ENCODE results near the gene USP21.

The USP21 gene

DNA sequence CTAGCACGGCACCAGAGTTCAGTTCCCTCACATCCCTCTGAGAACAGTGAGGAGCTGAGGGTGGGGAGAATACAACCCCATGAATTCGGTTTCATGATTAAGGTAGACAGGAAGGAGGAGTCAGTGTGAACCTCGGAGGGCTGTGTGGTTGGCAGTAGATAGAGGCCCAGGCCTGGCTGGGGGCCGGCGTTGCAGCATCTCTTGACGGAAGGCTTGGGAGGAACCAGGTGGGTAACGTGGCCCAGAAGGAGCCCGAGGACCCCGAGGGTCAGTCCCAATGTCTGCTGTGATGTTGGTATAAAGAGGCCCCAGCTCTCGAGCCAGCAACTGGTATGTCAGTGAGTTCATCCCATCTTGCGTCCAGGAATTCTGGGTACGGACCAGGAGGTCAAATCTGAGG is 12.4 kb downstream of the USP21 start:
- DNase-seq, result no peak

DNA sequence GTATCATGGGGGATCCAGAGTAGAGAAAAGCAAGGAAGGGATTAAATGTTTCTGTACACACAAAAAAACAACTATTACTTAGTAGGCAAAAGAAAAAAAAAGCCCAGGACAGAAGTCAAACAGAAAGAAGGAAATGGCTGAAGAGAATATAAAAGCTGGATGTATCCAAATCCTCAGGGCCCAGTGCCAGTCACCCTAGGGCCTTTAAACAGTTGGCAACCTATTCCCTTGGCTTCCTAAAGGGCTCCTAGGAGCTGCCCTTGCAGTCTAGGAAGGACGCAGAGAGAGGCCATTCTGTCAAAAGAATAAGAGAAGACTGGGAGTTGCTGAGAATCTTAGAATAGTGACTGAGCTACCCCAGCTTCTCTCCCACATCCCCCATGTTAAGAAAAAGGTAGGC is 13.0 kb downstream of the USP21 start:
- no peak for DNase-seq

DNA sequence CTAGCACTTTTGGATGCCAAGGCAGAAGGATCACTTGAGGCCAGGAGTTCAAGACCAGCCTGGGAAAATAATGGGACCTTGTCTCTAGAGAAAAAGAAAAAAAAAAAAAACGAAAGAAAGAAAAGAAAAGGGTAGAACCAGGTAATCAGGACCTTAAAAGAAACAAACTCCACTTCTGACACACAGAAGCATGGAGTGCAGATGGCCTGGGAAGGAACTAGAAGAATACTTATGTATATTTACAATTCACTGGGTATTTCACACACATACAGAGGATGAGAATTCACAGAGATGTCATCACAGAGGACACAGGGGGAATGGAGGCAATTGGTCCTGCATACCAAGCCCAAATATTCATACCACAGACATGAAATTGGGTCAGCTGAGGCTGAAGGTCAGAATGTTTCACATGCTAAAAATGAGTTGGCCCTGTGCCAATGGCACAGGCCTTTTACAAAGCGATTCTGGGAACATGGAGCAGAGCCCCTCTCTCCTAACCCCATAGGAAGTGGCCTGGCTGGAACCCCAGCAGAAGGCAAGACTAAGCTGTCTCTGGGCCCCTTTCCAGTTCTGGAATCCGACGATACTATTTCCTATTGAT is 13.6 kb downstream of the USP21 start:
- DNase-seq, result no peak

DNA sequence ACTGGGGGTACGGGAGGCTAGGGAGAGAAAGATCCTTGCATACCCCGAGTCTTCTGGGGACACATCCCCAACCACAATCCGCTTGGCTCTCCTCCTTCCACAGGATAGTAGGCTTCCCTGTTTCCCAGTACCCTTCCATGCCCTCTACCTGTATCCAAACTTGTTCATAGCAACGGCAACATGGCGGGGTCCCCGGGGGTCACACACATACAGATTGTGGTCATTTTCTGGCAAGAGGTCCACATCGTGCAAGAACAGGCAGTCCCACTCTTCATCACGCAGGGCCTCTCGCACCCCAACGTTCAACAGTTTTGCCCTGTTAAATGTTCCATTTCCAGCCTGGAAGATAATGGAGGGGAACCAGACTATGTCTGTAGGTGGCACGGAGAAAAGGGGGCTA is 14.4 kb downstream of the USP21 start:
- DNase-seq, result no peak

DNA sequence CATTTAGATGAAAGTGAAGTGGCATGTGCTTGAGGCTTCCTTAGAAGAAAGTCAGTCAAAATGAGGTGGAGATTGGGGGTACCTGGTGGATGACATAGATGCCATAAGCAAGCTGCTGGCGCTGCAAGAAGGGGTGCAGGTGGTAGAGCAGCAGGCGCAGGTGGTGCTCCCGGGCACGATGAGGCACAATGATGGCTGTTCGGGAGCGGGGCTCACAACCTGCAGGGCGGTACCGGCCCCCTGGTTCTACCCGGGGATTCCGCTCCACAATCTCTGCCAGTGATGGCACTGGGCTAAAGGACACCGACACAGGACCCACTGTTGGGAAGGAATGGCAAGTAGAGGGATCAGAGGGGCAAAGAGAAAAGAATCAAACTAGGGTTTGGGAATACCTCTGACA is 15.6 kb downstream of the USP21 start:
- DNase-seq, result no peak

DNA sequence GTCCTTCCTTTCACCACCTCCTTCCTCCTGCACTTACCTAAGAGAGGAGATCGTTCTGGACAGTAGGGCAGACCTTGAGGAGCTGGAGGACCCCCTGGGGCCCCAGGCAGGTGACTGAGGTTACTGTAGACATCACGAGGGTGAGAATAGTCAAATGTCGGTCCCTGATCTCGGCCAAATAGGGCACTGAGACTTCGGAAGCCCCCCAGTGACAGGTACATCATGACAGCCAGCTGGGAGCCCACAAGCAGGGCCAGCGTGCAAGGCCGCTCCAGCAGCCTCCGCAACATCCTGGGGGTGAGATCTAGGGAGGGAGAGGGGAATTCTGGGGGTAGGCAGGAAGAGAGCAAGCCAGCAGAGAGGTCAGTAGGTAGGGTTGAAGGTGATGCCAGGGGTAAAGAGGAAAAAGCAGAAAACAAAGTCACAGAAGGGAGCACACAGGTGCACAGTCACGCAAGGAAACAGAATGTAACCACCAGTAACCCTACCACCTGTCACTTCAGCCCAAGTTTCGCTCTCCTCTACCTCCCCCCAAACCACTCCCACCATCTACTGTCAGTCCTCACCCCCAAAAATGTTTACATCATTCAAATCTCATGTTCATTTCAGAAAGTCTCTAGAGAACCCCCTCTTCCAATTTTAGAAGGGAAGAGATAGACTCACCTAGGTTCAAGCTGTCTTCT is 16.6 kb downstream of the USP21 start:
- no peak for DNase-seq

DNA sequence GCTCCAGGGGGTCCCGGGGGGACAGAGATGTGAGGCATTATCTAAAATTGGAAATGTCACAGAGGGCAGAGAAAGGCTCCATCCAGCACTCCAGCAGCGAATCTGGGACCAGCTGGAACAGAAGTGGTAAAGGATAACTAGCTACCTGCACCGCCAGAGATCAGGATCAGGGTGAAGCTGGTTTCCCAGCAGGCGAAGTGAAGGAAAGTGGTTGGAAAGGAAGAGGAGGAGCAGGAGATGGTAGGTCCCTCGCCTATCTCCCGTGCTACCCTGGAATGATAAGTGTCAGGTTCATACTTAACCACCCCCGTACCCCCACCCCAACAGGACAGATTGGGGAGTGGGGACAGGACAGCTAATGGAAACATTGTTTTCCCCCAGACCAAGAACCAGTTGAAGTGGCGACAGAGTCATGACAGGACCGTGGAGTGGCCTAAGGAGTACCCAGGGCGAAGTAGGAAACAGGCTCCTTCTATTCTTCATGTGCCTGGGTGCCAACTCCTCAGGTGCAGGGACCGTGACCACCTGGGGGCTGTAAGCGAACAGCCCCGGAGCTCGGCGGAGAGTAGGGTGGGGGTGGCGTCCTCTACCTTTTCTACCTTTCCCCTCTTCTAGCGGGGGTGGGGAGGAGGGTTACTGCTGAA is 17.3 kb downstream of the USP21 start:
- DNase-seq, result no peak

DNA sequence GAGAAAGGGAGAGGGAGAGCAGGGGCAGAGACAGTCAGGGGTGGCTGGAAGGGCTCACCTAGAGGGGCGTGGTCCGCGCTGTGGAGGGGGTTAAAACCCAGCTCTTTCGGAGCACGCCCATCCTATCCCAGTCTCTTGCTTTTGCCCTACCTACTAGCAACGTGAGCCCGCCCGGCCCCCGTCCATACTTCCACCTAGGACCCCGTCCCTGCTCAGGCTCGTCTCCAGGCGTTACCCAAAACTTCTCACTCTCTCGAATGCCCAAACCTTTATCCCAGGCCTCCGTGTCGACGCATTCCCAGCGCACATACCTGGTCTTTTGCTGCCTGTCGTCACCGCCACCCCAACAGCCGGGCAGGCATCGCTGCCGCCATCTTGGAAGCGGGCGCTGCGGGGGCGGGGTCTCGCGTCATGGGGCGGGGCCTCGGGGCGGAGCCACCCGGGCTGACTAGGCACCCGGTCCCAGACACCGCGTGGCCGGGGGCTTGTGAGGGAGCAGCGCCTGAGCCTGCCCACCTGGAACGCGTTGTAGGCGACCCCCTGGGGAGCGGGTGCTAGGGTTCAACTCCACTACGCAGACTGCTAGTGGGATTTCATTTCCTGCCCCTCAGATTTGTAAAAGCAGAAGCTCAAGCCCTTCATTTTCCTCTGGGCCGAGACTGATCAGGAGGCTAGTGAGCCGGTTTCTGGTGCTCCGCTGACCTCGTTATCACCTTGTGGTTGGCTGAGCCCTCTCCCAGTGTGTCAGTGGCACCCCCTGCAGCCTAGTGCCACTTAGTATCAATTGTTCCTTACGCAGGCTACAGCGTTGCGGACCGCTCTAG is 18.0 kb downstream of the USP21 start, which contains the start of gene B4GALT3:
Gene B4GALT3, minus strand, starts transcription at position 396 of the 824 bp plus-strand sequence. CDS start 1,447 bp downstream, outside the sequence.
- DNase-seq, result peak; percentile 99

DNA sequence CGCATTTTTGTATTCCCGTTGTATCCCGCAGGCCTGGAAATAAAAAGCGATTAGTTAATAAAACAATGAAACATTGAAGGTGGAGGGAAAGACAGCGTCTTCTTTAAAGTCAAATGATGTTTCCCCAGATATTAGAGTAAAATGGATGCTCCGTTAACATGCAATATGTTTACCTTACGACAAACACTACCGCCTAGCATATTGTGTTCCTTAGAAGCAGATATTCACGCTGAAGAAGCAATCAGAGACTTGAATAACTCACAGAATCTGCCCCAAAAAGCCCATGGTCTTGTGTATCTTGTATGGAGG is 18.6 kb downstream of the USP21 start:
- DNase-seq, result no peak

DNA sequence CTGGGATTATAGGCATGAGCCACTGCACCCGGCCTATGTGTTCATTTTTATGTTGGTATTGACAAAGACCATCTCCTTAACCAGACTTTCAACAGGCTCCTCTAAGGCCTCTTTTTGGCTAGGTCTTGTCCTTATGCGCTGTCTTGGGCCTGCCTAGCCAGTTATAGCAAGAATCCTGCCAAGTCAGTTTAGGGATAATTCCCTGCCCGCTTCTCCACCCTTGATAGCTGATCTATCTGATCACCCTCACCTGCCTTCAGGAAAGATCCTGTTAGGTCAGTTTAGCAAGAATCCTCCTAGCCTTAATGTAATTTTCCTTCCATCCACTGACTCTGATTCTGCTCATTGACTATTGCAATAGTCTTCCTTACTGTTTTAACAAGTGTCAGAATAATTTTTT is 20.4 kb downstream of the USP21 start:
- DNase-seq, result no peak

DNA sequence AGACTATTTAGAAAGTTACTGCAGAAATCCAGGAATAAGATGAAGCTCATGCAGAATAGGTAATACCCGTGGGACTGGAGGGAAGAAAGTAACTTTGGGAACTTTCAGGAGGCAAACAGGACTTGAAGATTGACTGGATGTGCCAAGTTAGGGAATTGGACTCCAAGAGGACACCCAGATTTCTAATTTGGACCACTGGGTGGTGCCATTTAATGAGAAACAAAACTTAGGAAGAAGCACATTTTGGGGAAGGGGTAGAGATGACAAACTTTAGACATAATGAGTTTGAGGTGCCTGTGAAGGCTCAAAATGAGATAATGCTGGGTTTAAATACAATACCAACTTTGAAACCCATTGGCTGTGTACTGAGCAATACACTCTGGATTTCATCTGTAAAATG is 21.3 kb downstream of the USP21 start:
- DNase-seq, result no peak

DNA sequence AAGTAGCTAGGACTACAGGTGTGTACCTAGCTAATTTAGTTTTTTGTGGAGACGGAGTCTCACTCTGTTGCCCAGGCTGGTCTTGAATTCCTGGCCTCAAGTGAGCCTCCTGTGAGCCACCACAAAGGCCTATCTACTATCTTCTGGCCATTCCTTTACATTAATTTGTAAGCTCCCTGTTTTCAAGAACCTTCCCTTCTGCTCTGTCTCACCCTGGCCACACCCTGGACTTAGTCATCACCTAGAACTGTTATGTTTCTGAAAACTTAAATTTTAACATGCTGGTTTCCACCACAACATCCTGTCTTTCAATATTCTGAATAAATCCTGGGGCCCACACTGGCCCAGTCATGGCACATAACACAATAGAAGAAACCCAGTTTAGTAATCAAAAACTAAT is 22.9 kb downstream of the USP21 start:
- peak; percentile 44 for DNase-seq

DNA sequence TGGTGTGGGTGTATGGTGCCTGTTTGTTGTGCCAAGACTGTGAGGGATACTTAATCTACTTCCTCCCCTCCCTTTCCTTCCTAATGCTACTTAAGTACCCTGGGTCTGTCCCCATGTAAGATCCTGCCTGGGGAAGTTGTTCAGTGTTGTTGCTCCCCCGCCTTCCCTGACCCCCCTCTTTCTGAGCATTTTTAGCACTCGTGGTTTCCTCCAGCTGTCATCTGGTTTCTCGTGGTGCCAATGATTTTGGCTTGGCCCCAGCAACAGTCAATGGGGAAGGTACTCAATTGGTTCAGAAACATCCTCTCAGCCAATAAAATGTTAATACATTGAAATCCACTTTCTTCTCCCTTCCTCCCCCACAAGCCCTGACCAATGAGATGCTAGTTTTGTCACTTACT is 26.0 kb downstream of the USP21 start:
- DNase-seq, result peak; percentile 33

DNA sequence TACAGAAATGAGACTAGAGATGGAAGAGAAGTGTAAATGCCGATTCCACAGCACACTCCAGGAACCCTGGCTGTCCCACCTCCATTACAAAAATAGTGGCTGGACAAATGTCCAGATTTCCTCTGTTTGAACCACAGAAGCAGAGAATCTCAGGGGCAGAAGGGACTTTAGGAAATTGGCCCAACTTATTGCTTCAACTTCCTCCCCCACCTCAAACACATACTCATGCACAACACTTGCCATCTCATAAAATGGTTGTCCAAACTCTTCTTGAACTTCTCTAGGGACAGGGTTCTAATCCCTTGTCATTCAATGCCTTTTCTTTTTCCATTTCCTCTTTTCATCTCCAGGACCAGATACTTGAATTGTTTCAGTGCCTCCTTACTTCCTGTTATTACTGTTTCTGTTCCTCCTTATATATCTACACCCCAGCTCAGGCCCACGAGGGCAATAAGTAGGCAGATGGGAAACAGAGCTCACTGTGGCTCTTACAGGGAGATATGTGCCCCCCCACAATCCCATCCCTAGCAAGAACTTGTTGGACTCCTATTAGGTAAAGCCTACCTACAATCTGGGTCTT is 26.5 kb downstream of the USP21 start:
- no peak for DNase-seq

DNA sequence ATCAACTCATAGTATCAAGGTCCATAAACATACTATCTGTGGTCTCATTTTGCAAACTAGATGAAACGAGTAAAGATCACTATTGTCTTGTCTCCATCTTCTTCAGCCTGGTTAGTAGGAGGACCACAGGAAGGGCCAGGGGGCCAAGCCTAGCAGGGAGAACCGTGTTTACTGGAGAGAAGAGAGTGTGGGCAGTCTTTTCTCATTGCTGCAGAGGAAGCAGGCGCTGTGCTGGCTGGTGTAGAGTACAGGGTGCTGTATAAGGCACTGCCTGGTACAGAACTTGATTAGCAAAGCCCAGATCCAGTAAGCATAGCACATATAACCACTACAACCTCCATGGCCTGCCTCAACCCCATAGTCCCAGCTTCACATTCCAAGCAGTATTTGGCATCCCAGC is 28.0 kb downstream of the USP21 start:
- no peak for DNase-seq

DNA sequence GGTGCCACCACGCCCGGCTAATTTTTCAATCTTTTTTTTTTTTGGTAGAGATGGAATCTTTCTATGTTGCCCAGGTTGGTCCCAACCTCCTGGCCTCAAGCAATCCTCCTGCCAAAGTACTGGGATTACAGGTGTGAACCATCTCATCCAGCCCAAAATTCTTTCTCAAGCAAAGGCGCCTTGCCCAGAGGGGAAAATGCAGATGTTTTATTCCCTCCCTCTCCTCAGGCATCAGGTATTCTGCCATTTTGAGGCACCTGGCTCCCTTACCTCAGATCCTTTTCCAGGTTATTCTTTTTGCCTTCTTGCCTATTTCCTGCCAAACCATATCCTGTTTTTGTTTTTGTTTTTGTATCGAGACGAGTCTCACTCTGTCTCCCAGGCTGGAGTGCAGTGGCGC is 29.1 kb downstream of the USP21 start:
- DNase-seq, result no peak

DNA sequence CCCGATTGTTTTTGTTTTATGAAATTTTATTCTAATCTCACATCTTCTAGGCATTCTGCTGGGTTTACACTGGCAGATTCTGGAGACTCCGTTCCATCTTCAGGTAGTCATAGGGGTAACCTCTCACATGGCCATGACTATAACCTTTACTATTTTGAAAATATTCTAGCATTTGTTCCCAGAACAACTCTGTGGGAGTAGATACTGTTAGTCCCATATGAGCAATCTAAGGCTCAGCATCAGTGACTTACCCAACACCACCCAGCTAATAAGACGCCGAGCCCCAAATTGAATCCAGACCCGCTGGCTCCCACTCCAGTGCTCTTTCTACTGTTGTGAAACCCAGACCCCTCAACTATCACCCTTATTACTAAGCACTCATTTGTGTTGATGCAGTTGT is 29.7 kb downstream of the USP21 start:
- DNase-seq, result no peak

DNA sequence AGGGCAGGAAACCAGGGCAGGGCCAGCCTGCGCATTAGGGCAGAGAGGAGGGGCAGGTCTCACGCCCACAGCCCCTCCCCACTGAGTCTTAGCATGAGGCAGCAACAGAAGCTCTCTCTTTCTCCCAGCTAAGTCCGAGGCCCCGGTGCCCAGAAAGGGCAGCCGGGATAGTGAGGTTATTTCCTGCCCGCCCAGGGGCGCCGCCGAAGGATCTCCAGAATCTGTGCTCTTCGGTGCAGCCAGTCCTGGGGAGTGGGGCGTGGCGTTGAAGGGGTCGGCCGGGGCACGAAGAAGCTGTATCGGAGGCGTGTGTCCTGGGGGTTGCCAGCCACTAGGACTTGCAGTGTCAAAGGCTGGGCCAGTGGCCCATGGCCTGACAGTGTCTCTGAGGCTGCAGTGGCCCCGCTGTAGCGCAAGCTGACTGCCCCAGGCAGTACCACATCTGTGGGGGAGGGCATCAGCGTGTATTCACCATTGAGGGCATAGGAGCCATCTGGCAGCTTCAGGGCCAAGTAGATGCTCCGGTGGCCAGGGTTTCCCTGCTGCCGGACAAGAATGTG is 31.7 kb downstream of the USP21 start:
- DNase-seq, result no peak

DNA sequence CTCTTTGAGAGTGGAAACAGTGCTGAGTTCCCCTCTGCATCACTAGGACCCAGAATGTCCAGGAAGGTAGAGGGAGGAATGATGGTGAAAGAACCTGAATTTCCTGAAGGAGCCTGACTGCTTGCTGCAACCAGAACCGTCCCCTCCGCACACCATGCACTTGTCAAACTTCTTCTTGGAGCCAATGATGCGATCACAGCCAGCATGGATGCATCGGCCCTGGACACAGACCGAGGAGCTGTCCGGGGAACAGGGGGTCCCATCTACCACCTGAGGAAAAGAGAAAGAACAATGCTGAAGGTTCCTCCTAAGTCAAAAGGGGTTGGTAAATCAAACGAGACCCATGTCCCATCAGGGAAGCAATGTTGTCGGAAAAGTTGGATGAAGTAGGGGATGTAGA is 32.7 kb downstream of the USP21 start:
- DNase-seq, result no peak

DNA sequence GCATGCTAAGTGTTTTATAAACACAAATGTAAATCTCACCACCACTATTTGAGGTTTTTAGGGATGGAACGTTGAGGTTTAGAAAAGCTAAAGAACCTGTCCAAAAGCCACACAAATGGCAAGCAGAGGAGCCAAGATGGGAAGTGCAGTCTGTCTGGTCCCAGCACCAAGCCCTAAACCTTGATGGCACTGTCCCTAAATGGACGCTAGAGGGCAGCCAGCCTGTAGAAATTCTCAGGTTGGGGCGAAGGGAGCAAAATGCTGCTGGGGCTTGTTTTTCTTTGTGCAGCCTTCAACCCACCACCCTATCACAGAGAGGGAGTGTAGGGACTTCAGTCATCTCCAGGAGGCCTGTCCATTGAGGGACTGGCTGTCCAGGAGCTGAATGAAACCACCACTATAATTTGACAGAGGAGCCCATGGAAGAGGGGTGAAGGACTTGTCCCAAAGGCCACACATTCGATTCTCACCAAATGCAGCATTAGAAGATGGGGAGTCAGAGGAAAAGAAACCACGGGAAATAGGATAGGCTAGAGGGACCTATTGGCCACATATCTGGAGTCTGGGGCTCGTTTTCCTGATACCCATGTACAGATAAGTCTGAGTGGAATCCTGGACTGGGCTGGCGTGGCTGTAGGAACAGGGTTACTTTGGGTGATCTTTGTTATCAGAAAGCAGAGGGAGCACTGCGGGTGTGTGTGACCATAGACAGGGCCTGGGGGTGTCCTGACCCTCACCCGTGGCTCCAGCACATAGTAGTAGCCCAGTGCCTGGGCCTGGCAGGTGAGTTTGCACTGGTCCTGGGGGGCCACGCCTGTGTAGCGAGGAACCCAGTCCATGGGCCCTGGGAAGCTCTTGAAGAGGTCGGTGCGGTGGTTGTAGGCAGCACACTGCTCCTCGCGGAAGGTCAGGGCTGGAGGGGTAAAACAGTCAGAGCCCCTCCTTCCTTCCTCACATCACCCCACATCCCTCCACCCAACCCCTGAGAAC is 33.5 kb downstream of the USP21 start:
- DNase-seq, result peak; percentile 59

DNA sequence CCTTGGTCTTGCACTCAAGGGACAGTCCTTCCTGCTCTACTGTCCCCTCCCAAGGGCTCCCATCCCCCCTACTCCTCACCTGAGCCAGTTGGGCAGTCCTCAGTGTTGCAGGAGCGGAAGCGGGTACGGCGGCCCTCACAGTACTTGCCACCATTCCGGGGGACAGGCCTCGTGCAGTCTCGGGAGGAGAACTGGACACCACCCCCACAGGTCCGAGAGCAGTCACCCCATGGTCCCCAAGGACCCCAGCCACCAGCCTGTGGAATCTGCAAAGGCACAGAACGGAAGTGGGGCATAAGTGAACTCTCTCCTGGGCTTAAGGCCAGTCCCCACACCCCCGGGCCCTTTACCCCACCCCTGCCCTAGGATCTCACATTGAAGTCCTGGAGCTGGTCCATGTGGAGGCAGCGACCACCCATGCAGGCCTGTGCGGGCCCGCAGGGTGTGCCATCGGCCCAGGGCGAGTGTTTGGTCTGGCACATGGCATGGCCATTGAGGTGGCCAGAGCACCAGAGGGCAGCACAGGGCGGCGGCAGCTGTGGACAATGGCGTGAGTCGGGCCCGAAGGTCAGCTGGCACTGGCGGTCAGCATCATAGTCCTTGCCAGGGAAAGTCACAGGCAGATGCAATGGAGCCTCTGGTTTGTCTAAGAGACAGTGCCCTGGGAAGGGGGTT is 34.4 kb downstream of the USP21 start:
- no peak for DNase-seq

Measured in stimulated activated CD4-positive, alpha-beta T cell treated with anti-CD3 and anti-CD28 coated beads, Interleukin-12 subunit alpha, Interleukin-12 subunit beta, amount 100 ng/mL, for 4 hours (primary cell).